Measurements from ENCODE around the gene DPY19L1.

- TF ChIP-seq ZNF384 (IDR thresholded peaks at IDR 0.05), result no peak
- TF ChIP-seq SP1 (IDR thresholded peaks at IDR 0.05), result no peak
- TF ChIP-seq FOXK2 (IDR thresholded peaks at IDR 0.05), result no peak
- TF ChIP-seq PKNOX1 (IDR thresholded peaks at IDR 0.05), result no peak
- no peak for TF ChIP-seq SUZ12 (IDR thresholded peaks at IDR 0.05)
- TF ChIP-seq ARNT (IDR thresholded peaks at IDR 0.05), result no peak
- TF ChIP-seq HDGF (IDR thresholded peaks at IDR 0.05; ENCODE audit: borderline replicate concordance), result no peak
- no peak for TF ChIP-seq LEF1 (IDR thresholded peaks at IDR 0.05; ENCODE audit: borderline replicate concordance)
- no peak for TF ChIP-seq CTBP1 (IDR thresholded peaks at IDR 0.05; ENCODE audit: borderline replicate concordance)
- no peak for TF ChIP-seq FOXM1 (IDR thresholded peaks at IDR 0.05; ENCODE audit: borderline replicate concordance)
- TF ChIP-seq TARDBP (IDR thresholded peaks at IDR 0.05), result no peak
- TF ChIP-seq FOXA1 (IDR thresholded peaks at IDR 0.05), result no peak
- TF ChIP-seq BHLHE40 (IDR thresholded peaks at IDR 0.05; ENCODE audit: borderline replicate concordance), result no peak
- no peak for TF ChIP-seq ELF4 (IDR thresholded peaks at IDR 0.05)
Measured at GRCh38 chr7:35025369-35025870, 11.9 kb downstream of the DPY19L1 start.
